ENCODE data around the gene UCN3. TPM values are rescaled to one million over a fixed set of nuclear protein-coding genes. Genes with fewer than 3 reads are reported as not detected.
"Not testable (repeated sequence)": the region's sequence is repeated elsewhere in the genome, so short reads cannot be mapped to it uniquely, and the experiment has no call there.

The UCN3 gene
- total and polyA plus RNA-seq, 10 of the 15 experiments (the other 5 are each of a cell fraction or from before 2014, with no cell fraction given) = not detected

DNA sequence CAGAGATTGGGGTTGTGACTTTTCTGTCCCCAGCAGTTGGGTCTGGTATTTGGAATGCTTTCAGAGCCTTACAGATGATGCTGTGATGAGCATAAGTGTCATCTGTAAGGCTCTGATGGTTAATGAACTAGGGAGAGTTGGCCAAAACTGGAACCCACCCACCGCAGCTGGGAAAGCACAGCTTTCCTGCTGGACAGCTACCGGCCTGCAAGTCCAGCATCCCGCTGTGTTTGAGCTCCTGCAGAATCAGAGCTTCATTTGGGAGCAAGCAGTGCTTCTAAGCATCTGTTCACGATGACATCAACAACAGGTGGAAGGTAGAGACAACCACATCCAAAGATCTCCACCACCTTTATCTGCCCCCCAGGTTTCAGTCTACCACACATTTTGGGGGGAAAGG, 11.7 kb downstream of the UCN3 start:
- Histone ChIP-seq H3K4me1 (ENCODE audit: control insufficient read depth, insufficient read depth, low read length) (no peaks in the 10 kb centered on the region), H3K4me3 (no peak overlapping the region), H3K36me3 (ENCODE audit: control insufficient read depth in 2 of 2, insufficient read depth in 2 of 2, low read length in 1 of 2) (no peaks in the 10 kb centered on the region), H3K27me3 (replicated peaks in 1 of 2; ENCODE audit: control insufficient read depth in 2 of 2, insufficient read depth in 2 of 2, low read length in 1 of 2) (no peaks in the 10 kb centered on the region), H3K27ac (ENCODE audit: control insufficient read depth, insufficient read depth) (no peak overlapping the region), H3K9me3 (replicated peaks; ENCODE audit: control insufficient read depth, insufficient read depth, low read length) (no peaks in the 10 kb centered on the region), H2AFZ (ENCODE audit: control insufficient read depth, low read depth, low read length) (no peak overlapping the region), H3K79me2 (ENCODE audit: control insufficient read depth, insufficient read depth, low read length) (no peaks in the 10 kb centered on the region), H3K4me2 (ENCODE audit: control insufficient read depth, insufficient read depth) (no peak overlapping the region), H3K9ac (ENCODE audit: control insufficient read depth, insufficient read depth, low read length) (no peak overlapping the region), H4K20me1 (ENCODE audit: control insufficient read depth, insufficient read depth) (no peaks in the 10 kb centered on the region)
- in situ Hi-C loops (cut with MboI) = no loop called here
- POLR2A ChIA-PET = no interaction called here
- DNase-seq (ENCODE audit: low read depth, low spot score) = no peak
- SMC1A ChIA-PET (ENCODE audit: uncharacterized antibody, unreplicated experiment) = no interaction called here
- RAD21 ChIA-PET (ENCODE audit: unreplicated experiment) = no interaction called here
- no TSS peak for BruUV-seq (replicated peaks)
- FAIRE-seq = no peak
- WGBS (ENCODE audit: insufficient coverage, insufficient replicate concordance, low lambda C conversion rate, missing lambda C conversion rate) = 43% methylated on average over 4 of the region's 4 CpGs
- intact Hi-C loops (cut with micrococcal nuclease; ENCODE audit: unreplicated experiment) = no loop called here
- ATAC-seq = no peak
- no peak for TF ChIP-seq RCOR1 (conservative IDR thresholded peaks at IDR 0.05; ENCODE audit: low read depth, low read length)
- TF ChIP-seq BHLHE40 (IDR thresholded peaks at IDR 0.05; ENCODE audit: borderline replicate concordance in 1 of 2, low read depth in 2 of 2, low read length in 1 of 2) = no peak
- no peak for TF ChIP-seq ATF7 (IDR thresholded peaks at IDR 0.05; ENCODE audit: low read depth)
- TF ChIP-seq, protein P1, sequence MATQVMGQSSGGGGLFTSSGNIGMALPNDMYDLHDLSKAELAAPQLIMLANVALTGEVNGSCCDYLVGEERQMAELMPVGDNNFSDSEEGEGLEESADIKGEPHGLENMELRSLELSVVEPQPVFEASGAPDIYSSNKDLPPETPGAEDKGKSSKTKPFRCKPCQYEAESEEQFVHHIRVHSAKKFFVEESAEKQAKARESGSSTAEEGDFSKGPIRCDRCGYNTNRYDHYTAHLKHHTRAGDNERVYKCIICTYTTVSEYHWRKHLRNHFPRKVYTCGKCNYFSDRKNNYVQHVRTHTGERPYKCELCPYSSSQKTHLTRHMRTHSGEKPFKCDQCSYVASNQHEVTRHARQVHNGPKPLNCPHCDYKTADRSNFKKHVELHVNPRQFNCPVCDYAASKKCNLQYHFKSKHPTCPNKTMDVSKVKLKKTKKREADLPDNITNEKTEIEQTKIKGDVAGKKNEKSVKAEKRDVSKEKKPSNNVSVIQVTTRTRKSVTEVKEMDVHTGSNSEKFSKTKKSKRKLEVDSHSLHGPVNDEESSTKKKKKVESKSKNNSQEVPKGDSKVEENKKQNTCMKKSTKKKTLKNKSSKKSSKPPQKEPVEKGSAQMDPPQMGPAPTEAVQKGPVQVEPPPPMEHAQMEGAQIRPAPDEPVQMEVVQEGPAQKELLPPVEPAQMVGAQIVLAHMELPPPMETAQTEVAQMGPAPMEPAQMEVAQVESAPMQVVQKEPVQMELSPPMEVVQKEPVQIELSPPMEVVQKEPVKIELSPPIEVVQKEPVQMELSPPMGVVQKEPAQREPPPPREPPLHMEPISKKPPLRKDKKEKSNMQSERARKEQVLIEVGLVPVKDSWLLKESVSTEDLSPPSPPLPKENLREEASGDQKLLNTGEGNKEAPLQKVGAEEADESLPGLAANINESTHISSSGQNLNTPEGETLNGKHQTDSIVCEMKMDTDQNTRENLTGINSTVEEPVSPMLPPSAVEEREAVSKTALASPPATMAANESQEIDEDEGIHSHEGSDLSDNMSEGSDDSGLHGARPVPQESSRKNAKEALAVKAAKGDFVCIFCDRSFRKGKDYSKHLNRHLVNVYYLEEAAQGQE (IDR thresholded peaks at IDR 0.05; ENCODE audit: low read depth, low read length) = no peak
- TF ChIP-seq ZNF274 (IDR thresholded peaks at IDR 0.05; ENCODE audit: insufficient read depth, insufficient read length) = no peak
- CTCF ChIA-PET = no interaction called here

GRCh38 chr10:5379202-5379601, 14.4 kb downstream of the UCN3 start:
- H3K36me3 ChIP-seq (ENCODE audit: control insufficient read depth in 2 of 2, insufficient read depth in 2 of 2, low read length in 1 of 2); in situ Hi-C loops (cut with MboI); SMC1A ChIA-PET (ENCODE audit: uncharacterized antibody, unreplicated experiment); FAIRE-seq; DNase-seq (ENCODE audit: low read depth, low spot score); H3K9me3 ChIP-seq (replicated peaks; ENCODE audit: control insufficient read depth, insufficient read depth, low read length); H3K9ac ChIP-seq (ENCODE audit: control insufficient read depth, insufficient read depth, low read length); POLR2A ChIA-PET; intact Hi-C loops (cut with micrococcal nuclease; ENCODE audit: unreplicated experiment); RAD21 ChIA-PET (ENCODE audit: unreplicated experiment); H4K20me1 ChIP-seq (ENCODE audit: control insufficient read depth, insufficient read depth); H3K4me1 ChIP-seq (ENCODE audit: control insufficient read depth, insufficient read depth, low read length); H3K79me2 ChIP-seq (ENCODE audit: control insufficient read depth, insufficient read depth, low read length); H3K4me3 ChIP-seq; H3K27me3 ChIP-seq (replicated peaks in 1 of 2; ENCODE audit: control insufficient read depth in 2 of 2, insufficient read depth in 2 of 2, low read length in 1 of 2); ATAC-seq; H2AFZ ChIP-seq (ENCODE audit: control insufficient read depth, low read depth, low read length); H3K4me2 ChIP-seq (ENCODE audit: control insufficient read depth, insufficient read depth); H3K27ac ChIP-seq (ENCODE audit: control insufficient read depth, insufficient read depth); BruUV-seq (replicated peaks): not testable (repeated sequence)
- CTCF ChIA-PET = interaction anchor here (0.8 to 0.9 kb wide), 2 partner anchors 62 to 529 kb away, joined by 3 read pairs; no protein-coding TSS in a partner anchor
- 46% methylated on average over 5 of the region's 5 CpGs for WGBS (ENCODE audit: insufficient coverage, insufficient replicate concordance, low lambda C conversion rate, missing lambda C conversion rate)

DNA sequence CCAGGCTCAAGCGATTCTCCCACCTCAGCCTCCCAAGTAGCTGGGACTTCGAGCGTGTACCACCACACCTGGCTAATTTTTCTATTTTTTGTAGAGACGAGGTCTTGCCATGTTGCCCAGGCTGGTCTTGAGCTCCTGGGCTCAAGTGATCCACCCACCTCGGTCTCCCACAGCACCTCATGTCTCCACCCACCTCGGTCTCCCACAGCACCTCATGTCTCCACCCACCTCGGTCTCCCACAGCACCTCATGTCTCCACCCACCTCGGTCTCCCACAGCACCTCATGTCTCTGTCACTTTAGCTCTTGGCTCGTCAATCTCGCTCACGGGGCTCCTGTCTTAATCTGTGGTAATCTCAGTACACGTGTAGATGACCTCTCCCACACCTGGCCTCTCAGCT, 15.6 kb downstream of the UCN3 start:
- H2AFZ ChIP-seq (ENCODE audit: control insufficient read depth, low read depth, low read length); H3K9me3 ChIP-seq (replicated peaks; ENCODE audit: control insufficient read depth, insufficient read depth, low read length); SMC1A ChIA-PET (ENCODE audit: uncharacterized antibody, unreplicated experiment); ATAC-seq; BruUV-seq (replicated peaks); H3K27ac ChIP-seq (ENCODE audit: control insufficient read depth, insufficient read depth); H4K20me1 ChIP-seq (ENCODE audit: control insufficient read depth, insufficient read depth); H3K4me1 ChIP-seq (ENCODE audit: control insufficient read depth, insufficient read depth, low read length); H3K27me3 ChIP-seq (replicated peaks in 1 of 2; ENCODE audit: control insufficient read depth in 2 of 2, insufficient read depth in 2 of 2, low read length in 1 of 2); POLR2A ChIA-PET; H3K36me3 ChIP-seq (ENCODE audit: control insufficient read depth in 2 of 2, insufficient read depth in 2 of 2, low read length in 1 of 2); intact Hi-C loops (cut with micrococcal nuclease; ENCODE audit: unreplicated experiment); H3K4me2 ChIP-seq (ENCODE audit: control insufficient read depth, insufficient read depth); H3K9ac ChIP-seq (ENCODE audit: control insufficient read depth, insufficient read depth, low read length); H3K4me3 ChIP-seq; RAD21 ChIA-PET (ENCODE audit: unreplicated experiment); FAIRE-seq; H3K79me2 ChIP-seq (ENCODE audit: control insufficient read depth, insufficient read depth, low read length); DNase-seq (ENCODE audit: low read depth, low spot score); in situ Hi-C loops (cut with MboI): not testable (repeated sequence)
- WGBS (ENCODE audit: insufficient coverage, insufficient replicate concordance, low lambda C conversion rate, missing lambda C conversion rate) = 51% methylated on average over 10 of the region's 12 CpGs
- CTCF ChIA-PET = interaction anchor here (0.9 kb wide), 1 partner anchor 530 kb away, joined by 3 read pairs; no protein-coding TSS in a partner anchor

All from GM12878 (cell line).